C4-2B (cell line): ENCODE data around the gene CLSTN1.

Experiments
- ZFX ChIP-seq: fragments of 450-650 bp; IDR thresholded peaks from 2 replicates; pipeline ENCODE4 v1.6.1; 2017
- TF ChIP-seq, protein P1 (sequence below): fragments of 450-650 bp; conservative IDR thresholded peaks from 2 replicates; pipeline ENCODE4 v1.5.1; 2017; ENCODE audit warnings: mild to moderate bottlenecking

DNA sequence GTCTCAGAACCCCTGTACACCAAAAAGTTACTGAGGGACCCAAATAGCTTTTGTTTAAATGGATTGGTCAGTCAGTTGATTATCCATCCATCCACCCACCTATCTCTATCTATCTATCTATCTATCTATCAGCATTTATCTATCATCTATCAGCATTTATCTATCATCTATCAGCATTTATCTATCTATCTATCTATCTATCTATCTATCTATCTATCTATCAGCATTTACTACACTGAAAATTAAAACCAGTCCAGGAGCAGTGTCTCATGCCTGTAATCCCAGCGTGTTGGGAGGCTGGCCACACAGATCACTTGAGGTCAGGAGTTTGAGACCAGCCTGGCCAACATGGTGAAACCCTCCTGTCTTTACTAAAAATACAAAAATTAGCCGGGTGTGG, 47.1 kb downstream of the CLSTN1 start:
- TF ChIP-seq, protein P1, sequence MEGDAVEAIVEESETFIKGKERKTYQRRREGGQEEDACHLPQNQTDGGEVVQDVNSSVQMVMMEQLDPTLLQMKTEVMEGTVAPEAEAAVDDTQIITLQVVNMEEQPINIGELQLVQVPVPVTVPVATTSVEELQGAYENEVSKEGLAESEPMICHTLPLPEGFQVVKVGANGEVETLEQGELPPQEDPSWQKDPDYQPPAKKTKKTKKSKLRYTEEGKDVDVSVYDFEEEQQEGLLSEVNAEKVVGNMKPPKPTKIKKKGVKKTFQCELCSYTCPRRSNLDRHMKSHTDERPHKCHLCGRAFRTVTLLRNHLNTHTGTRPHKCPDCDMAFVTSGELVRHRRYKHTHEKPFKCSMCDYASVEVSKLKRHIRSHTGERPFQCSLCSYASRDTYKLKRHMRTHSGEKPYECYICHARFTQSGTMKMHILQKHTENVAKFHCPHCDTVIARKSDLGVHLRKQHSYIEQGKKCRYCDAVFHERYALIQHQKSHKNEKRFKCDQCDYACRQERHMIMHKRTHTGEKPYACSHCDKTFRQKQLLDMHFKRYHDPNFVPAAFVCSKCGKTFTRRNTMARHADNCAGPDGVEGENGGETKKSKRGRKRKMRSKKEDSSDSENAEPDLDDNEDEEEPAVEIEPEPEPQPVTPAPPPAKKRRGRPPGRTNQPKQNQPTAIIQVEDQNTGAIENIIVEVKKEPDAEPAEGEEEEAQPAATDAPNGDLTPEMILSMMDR, result no peak
- TF ChIP-seq ZFX, result no peak
